Embryonic facial prominence (tissue), 1 donor: ENCODE measurements around the gene NDUFS4.
A peak's percentile ranks its signal among the peaks of the same experiment; 100 is the strongest.
"Not testable (repeated sequence)": the region's sequence is repeated elsewhere in the genome, so short reads cannot be mapped to it uniquely, and the experiment has no call there.

Source experiments
- DNase-seq: peaks from one replicate; pipeline ENCODE4 v3.0.0-alpha.2; 2016; ENCODE audit errors: extremely low spot score

NDUFS4 gene

DNA sequence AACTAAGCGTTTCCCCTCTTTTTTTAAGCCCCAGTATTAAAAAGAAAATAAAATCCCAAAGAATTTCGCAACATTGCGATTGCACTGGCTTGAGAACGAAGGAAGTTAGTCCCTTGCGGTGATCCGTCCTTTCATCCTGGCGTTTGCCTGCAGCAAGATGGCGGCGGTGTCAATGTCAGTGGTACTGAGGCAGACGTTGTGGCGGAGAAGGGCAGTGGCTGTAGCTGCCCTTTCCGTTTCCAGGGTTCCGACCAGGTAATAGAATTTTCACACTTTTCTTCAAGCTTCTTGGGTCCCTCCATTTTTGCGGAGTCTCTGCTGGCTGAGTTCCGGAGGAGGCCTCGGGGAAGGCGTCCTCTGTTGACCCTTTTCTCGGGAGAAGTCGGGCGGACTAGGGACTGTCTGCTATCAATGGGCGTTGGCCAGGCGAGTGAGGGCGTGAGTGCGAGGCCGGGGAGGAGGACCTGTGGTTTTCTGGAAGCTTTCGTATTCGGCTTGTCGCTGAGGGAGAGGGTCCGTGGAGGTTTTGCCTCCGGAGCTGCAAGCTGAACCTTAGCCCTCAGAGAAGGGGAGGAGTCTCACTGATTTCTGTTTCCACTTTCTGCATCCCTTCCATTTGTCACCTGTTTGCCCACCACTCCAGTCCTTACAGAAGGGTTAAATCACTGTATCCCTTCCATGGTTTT is at the start of gene NDUFS4:
Gene NDUFS4 (plus strand): TSS at position 134 of the 686 bp plus-strand sequence. CDS start 24 bp downstream, at position 158.
- DNase-seq, result peak; percentile 79

DNA sequence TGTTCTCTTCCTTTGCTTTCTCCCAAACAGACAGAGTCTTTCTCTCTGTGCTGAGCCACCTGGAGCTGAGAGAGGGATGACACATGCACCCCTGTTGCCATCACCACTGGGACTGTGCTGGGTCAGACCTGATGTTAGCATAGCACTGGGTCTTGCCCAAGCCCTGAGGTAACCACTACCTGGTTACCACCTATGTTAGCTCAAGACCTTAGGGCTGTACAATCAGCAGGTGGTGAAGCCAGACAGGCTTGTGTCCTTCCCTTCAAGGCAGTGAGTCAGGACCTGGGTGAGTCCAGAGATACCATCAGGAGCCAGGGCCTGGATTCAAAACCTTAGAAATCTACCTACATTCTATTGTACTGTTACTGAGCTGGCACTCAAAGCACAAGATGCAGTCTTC is 47.9 kb upstream of the NDUFS4 start:
- DNase-seq, result no peak

DNA sequence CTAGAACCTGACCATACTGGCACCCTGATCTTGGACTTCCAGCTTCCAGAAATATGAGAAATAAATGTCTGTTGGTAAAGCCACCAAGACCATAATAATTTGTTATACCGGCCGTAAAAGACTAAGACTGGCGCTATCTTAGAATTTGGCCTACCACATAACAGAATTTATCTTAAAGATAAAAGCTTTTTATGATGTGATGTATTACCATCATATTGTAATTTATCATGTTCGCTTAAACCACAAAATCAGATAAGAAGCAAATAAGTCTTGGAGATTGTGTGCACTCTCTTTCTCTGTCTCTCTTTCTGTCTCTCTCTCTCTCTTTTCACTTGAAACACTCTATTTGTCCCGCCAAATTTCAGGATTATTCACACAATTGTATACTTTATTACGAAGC is 44.5 kb upstream of the NDUFS4 start:
- no peak for DNase-seq

DNA sequence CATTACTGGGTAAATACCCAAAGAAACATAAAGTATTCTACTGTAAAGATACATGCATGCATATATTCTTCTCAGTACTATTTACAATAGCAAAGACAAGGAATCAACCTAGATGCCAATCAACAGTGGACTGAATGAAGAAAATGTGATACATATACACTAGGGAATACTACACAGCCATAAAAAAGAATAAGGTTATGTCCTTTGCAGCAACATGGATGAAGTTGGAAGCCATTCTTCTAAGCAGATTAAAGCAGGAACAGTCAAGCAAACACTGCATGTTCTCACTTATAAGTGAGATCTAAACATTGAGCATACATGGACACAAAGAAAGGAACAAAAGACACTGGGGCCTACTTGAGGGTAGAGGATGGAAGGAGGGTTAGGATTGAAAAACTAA is 39.6 kb upstream of the NDUFS4 start:
- DNase-seq, result no peak

DNA sequence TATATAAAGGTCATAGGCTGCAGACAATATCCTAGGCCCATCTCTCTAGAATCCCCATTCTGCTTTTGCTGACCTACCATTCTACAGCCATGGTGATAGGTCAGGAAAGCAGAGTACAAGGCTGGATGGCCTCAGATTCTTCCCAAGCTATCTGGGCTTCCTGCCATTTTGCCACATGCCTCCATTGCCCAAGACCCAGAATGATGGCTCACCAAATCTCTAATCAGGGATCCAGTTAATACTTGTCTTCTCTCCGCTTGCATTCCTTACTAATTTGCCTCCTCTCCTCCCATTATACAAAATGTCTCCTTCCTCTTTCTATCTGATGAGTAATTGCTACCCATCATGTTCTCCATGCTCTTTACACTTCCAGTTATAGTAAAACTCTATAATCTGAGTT is 22.7 kb upstream of the NDUFS4 start:
- no peak for DNase-seq

DNA sequence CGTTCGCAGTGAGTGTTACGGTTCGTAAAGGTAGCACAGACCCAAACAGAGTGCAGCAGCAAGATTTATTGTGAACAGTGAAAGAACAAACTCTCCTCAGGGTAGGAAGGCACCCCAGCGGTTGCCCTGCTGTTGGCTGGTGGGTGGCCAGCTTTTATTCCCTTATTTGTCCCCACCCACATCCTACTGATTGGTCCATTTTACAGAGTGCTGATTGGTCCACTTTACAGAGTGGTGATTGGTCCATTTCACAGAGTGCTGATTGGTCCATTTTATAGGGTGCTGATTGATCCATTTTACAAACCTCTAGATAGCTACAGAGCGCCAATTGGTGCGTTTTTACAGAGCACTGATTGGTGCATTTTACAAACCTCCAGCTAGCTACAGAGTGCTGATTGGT is 19.7 kb upstream of the NDUFS4 start:
- not testable (repeated sequence) for DNase-seq

DNA sequence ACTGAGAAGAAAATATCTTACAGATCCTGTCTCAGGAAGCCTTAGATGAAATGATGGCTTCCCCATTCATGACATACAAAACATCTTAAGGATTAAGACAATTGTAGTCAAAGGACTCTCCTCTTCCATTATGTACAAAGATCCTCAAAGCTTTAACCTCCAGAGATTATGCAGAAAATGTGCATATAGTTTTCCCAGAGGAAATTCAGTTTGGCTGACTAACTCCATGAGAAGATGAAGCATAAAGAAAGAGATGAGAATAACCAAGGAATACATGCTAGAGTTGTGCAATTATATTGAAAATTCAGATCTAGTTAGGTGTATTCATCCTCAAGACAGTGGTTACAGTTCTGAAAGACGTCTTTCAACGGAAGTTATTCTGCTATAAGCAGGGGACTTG is 18.6 kb upstream of the NDUFS4 start:
- DNase-seq, result no peak

DNA sequence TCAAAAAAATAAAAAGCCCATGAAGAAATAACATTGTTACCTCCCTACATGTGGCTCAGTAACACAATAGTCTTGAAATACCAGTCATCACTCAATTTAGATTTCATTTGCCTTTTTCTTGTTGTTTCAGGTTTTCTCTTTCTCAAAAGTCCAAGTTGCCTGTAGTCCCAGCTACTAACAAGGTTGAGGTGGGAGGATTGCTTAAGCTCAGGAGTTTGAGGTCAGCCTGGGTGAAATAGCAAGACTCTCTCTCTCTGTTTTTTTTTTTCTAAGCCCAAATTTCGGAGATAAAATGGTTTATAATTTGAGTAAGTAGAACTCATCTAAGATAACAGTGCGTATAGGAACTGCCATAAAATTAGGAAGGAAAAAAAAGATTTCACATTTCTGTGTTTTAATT is 17.5 kb upstream of the NDUFS4 start:
- no peak for DNase-seq

DNA sequence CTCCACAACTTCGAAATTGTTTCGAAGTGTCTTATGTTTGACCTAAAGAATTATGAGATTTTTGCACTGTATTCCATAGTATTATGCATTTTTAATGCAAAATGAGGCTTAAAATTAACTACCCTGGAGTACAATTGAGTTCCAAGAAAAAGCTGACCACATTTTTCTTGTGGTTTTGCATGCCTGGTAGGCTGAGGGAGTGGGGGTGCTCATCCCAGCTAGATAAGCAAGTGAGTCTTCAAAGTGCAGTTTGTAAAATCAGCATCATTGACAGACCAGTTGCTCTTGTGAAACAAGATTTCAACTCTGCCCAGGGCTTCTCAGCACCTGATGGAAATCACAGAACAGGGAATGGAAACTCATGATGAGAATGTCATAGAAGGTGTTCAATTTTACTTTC is 17.0 kb upstream of the NDUFS4 start:
- no peak for DNase-seq

DNA sequence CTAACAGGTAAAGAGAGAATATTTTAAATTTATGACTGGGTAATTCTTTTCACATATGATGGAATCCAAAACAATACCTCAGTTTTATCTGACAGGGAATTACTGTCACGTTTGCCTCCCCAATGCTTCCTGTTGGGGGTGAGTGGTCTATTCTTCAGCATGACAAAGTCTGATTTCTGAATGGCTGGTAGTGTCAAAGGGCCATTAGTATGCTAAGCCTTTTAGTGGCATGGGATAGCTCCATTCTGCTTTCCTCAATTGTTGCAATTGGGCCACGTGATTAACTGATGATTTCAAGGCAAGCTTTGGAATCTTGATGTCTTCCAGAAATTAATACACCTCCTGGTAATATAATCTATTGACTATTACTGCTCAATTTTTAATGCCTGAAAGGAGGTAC is 14.7 kb upstream of the NDUFS4 start:
- no peak for DNase-seq

DNA sequence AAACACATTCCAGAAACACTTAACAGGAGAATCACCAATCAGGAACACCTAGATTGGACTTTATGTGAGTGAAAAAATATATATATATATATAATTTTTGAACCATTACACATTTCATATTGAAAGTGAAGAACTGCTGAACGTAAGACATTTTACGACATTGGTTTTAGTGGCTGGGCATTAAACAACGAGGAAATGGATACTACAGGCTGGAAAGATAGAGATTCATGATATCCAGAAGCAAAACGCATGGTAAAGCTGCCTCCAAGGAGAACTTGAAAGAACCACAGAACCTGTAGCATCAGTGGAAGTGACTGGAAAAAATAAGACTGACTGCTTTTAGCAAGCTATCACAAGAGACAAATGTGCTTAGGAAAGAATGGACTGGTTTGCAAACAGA is 13.2 kb upstream of the NDUFS4 start:
- DNase-seq, result no peak

DNA sequence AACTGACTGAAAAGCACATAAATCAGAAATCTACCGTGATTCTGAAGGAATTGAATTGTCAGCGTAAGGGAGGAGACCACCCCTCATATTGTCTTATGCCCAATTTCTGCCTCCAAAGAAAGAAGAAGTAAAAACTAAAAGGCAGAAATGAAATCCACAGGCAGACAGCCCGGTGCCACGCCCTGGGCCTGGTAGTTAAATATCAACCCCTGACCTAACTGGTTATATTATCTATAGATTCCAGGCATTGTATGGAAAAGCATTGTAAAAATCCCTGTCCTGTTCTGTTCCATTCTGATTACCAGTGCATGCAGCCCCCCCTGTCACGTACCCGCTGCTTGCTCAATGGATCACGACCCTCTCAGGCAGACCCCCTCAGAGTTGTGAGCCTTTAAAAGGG is 11.9 kb upstream of the NDUFS4 start:
- DNase-seq, result not testable (repeated sequence)

DNA sequence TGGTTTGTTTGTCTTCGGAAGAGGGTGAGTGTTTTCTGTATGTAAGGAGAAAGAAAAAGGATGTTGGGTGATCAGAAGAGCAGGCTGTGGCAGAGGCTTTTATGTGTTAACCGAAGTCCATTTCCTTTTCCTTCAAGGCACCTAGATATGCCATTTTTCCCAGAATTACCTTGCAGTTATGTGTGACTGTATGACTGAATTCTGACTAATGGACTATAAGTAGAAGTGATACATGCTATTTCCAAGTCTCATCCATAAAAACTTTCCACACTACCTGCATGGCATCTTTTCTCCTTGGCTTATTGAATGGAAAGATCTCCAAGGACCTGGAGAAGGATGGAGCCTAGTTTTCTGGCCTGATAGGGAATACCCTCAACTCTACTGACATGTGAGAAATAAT is 10.6 kb upstream of the NDUFS4 start:
- DNase-seq, result no peak

DNA sequence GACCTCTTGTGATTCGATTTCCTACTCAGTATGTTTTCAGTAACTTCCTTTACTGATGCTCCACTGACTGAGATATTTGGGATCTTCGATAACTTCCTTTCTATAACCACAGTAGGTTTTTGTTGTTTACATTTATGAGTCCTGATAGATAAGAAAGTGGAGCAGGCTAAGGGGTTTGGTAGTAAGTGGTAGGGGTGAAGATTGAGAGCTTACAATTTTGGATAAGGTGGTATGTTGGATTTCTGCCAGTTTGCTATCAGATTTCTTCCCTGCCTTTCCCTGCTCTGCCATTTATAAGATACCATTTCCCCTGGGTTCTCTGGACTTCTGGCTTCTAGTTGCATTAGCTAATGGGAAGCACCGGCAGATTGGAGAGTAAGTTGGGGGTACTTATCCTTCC is 7.9 kb upstream of the NDUFS4 start:
- DNase-seq, result no peak

DNA sequence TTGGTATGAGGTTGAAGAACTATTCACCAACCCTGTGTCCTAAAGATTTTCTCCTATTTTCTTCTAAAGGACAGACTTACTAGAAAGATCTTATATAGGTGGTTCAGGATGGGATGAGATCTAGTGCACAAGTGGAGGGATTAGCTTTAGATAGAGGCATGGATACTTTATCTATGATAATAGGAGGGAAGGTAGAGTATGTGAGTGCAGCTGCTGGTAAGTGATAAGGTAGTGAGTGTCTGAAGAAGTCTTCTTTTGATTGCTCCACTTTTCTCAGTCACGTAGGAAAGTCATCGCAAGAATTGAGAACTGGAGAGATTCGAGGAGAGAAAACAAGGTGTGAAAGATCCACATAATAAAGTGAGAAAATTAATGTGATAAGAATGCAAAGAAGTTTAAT is 6.0 kb upstream of the NDUFS4 start:
- DNase-seq, result no peak

DNA sequence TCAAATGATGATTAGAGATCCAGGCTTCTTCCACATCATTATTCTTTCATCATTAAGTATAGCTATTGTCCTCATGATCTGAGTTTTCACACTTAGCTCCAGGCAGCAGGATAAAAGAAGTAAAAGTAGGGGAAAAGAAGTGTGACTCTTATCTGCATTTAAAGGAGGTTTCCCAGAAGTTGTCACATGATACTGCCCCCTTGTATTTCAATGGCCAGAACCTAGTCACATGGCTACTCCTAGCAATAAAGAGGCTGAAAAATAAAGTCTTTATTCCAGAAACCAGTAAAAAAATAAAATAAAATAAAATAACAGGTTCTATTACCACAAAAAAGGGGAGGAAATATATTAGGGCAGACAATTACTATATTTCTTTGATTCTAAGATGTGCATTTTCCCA is 5.3 kb upstream of the NDUFS4 start:
- DNase-seq, result no peak

DNA sequence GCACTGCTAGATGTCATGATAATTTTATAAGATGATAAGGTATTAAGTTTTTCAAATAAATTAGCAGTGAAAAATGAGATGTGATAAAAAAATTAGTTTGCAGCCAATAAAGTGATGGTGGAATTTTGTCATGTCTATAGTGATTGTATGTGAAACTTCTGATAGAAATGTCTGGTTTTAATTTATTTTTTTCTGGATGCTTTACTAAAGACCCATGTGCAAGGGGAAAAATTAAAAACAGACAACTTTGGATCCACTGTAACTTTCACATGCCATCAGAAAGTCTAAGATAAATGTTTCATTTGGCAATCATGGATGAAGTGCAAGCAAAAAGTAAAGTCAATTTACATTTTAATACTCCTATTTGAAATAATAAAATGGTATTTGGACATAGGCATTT is 4.4 kb upstream of the NDUFS4 start:
- peak; percentile 11 for DNase-seq

DNA sequence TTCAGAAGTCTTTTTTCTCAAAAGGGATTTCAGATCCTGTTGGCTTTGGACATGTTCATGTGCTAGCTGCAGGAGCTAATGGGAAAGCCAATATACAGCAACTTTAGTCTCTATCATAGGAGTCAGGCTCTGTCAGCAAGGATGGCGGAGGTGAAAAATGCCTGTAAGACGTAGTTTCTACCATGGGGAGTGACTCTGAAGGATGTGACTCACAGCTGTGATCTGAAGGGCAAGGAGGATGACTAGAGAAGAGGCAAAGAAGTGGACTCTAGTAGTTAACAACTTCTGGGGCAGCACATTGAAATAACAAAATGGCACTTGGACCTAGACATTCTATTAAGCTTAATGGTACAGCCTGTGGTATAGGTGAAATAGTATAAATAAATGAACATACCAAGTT is 3.1 kb upstream of the NDUFS4 start:
- DNase-seq, result no peak

DNA sequence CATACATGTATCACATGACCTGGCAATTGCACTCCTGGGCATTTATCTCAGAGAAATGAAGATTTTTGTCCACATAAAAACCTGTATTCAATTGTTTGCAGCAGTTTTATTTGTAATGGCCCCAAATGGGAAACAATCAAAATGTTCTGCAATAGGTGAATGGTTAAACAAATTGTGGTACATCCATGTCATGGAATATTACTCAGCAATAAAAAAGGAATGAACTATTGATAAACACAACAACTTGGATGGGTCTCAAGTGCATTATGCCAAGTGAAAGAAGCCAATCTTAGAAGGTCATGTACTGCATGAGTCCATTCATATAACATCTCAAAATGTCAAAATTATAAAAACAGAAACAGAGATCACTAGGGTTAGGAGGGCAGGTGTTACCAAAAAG is 1.5 kb upstream of the NDUFS4 start:
- no peak for DNase-seq

DNA sequence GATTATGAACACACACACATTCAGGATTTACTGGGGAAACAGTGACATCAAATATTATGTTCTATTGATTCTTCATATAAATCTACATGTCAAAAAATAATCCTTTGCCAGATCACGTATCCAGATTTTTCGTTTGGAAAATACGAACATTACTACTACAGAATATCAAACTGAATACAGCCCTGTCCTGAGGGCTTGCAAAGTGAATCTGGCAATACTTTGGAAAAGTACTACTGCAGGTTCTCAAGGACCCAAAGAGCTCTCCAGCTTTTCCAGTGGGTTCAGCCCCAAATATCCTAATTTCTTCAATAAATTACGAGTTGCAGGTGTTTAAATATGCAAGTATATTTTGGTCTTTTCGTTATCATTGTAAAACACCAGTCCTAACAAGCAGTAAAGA is 411 bp upstream of the NDUFS4 start:
- no peak for DNase-seq

DNA sequence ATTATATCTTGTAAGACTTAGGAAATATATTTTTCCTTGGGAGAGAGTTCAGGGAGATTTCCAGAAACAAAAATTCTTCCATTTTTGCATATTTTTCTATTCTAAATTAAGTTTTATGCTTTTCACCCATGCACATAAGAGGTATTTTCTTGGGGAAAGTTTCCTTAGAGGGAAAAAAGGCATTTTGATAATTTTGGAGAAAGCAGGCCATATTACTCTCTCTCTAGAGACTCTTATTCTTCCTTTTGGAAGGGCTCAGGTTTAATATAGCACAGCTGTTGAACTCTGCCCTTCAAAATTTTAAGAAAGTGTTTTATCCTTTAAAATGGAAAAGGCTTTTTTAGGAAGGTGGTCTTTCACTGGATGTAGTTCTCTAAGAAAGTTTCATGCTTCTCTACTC is 8.0 kb downstream of the NDUFS4 start:
- no peak for DNase-seq

DNA sequence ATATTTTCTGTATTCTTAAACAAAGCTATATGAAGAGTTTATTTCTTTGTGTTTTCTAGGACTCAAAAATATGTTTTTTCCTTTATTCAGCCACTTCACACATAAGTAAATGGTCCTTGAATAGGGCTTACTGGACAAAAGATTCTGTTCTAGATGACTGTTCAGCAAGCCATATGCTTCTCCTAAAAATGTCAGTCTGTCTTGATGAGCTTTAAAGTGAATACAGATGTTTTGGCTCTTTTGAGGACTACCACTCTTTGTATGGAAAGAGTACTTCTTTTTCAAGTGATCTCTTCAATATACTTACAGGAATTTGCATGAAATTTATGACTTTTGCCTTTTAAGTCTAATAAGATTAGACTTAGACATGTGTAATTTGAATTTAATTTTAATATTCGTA is 8.4 kb downstream of the NDUFS4 start:
- DNase-seq, result no peak

DNA sequence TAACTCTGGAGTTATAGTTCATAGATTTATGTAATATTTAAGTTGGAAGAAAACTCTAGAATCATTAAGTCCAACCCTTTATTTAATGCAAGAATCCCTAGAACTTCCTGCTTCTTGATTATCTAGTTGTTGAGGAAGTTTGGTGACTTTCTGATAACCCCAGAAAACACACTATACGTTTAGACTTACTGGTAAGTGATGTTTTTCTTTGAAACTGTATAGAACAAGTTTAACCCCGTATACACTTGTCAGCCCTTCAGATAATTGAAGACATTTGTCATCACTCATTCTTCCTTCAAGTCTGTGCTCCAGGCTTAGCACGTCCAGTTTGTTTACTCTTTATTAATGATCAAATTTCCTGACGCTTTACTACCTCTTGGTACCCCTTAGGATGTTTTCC is 9.0 kb downstream of the NDUFS4 start:
- no peak for DNase-seq

DNA sequence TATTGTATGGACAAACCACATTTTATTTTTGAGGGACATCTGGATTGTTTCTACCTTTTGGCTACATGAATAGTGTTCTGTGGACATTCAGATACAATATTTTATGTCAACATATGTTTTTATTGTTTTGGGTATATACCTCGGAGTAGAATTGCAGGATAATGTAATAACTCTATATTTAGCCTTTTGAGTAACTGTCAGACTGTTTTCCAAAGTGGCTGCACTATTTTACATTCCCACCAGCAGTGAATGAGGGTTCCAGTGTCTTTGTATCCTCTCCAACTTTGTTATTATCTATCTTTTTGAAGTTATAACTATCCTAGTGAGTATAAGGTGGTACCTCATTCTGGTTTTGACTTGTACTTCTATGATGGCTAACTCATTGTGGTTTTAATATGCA is 11.0 kb downstream of the NDUFS4 start:
- no peak for DNase-seq
